Lower leg skin (tissue), 3 donors: Measurements from ENCODE around the gene ICA1.

Experiments used
- CTCF ChIP-seq, 3 donors: fragments of 450-650 bp; IDR thresholded peaks; one replicate each; pipeline ENCODE4 v1.5.1; 2016; ENCODE audit warnings: antibody characterized with exemption in 3 of 3, mild to moderate bottlenecking in 3 of 3, moderate library complexity in 2 of 3
- POLR2A ChIP-seq, 2 donors: fragments of 450-650 bp; IDR thresholded peaks; one replicate each; pipeline ENCODE4 v1.6.1; 2016 to 2017; ENCODE audit warnings: antibody characterized with exemption in 2 of 2, mild to moderate bottlenecking in 1 of 2, moderate library complexity in 1 of 2

- no peak for TF ChIP-seq CTCF (IDR thresholded peaks at IDR 0.05)
- TF ChIP-seq POLR2A (IDR thresholded peaks at IDR 0.05): no peak
Observed at GRCh38 chr7:8277394-8277982, 15.5 kb upstream of the ICA1 start.
